WTC11 (cell line): ENCODE results near the gene PCIF1.

Experiments
- PRRX2 ChIP-seq: fragments of 250-450 bp; sonication (Bioruptor Pico); IDR thresholded peaks from 2 replicates; pipeline ENCODE4 v1.8.0; 2021; ENCODE audit warnings: mild to moderate bottlenecking
- TEAD4 ChIP-seq: sonication (generic); formaldehyde crosslinking; IDR thresholded peaks from 2 replicates; pipeline ENCODE4 v1.8.0; 2022; ENCODE audit warnings: mild to moderate bottlenecking, missing genetic modification reagents

- no peak for TF ChIP-seq PRRX2 (CRISPR knock-in tag)
- TF ChIP-seq TEAD4 (CRISPR knock-in tag) = no peak
Observed at GRCh38 chr20:45963059-45964005, 28.8 kb downstream of the PCIF1 start.
